Chondrocyte (in vitro differentiated cells): ENCODE data around the gene TNFRSF4. TPM values are rescaled to one million over a fixed set of nuclear protein-coding genes. Genes with fewer than 3 reads are reported as not detected.

Experiments used
- DNase-seq: peaks from one replicate; pipeline ENCODE4 v3.0.0; 2021; ENCODE audit warnings: mixed read lengths, low spot score
- H3K27ac Mint-ChIP-seq: one replicate; pipeline ENCODE4 v1.8.0; 2021; ENCODE audit warnings: mild to moderate bottlenecking, moderate library complexity, mixed read lengths; ENCODE audit not compliant: unreplicated experiment
- H3K27me3 Mint-ChIP-seq: 2 replicates; pipeline ENCODE4 v1.8.0; 2021; ENCODE audit warnings: low read depth, mixed read lengths
- H3K36me3 Mint-ChIP-seq: 2 replicates; pipeline ENCODE4 v1.8.0; 2021; ENCODE audit warnings: low read depth, mixed read lengths
- H3K4me1 Mint-ChIP-seq: 2 replicates; pipeline ENCODE4 v1.8.0; 2021; ENCODE audit warnings: low read depth, mild to moderate bottlenecking, mixed read lengths
- H3K4me3 Mint-ChIP-seq: one replicate; pipeline ENCODE4 v1.8.0; 2021; ENCODE audit warnings: mild to moderate bottlenecking, moderate library complexity, mixed read lengths; ENCODE audit not compliant: unreplicated experiment
- H3K9me3 Mint-ChIP-seq: 2 replicates; pipeline ENCODE4 v1.8.0; 2021; ENCODE audit warnings: low read depth, mixed read lengths
- long read RNA-seq: library from polyadenylated mRNA; stranded (forward); transcript quantifications from one replicate; pipeline ENCODE4 v2.0.0, GENCODE V29; 2021
- total RNA-seq: library from RNA; stranded (reverse); gene quantifications from 3 replicates; pipeline ENCODE4 v1.2.1, GENCODE V29; 2021
- TF ChIP-seq, protein P1 (sequence below): fragments of 200-600 bp; sonication (generic); IDR thresholded peaks from 2 replicates; pipeline ENCODE4 v1.5.0; 2021; ENCODE audit warnings: antibody characterized with exemption, mild to moderate bottlenecking, moderate library complexity

TNFRSF4 gene
- 0.24 to 0.59 TPM in 2 of 3 replicates, not detected in the other for total RNA-seq
- long read RNA-seq, result 0 reads

DNA sequence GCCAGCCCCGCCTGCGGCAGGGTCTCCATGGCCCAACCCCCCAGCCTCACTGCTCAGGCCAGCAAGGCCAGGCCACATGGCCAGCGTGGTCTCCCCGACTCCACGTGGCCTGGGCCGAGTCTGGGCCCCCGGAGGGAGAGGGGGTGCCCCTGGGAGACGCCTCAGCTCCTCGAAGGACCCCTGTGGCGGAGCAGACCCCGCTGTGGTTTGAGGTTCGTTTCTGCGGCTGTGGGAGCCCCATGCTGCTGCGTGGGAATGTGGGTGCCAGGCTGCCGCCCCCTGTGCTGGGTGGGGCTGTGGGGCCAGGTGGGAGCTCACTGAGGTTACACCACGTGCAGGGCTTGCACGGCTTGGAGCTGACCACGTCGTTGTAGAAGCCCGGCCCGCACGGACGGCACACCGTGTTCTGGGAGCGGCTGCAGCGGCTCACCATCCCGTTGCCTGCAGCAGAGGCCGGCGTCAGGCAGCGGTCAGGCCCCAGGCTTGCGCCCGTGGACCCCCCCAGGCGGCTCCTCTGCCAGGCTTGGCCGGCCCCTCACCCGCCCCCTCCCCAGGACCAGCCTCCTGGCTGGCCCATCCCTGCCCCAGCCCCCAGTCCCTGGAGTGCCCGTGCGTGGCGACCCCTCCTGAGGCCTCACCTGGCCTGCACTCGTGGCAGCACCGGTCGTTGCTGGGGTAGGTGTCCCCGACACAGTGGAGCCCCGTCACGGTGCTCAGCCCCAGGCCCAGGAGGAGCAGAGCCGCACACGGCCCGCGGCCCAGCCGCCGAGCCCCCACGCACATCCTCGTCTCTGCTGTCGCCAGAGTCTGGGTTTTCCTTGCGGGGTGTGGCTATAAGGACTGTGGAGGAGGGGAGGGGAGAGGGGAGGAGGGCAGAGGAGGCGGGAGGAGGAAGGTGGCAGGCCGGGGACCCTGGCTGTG, at the start of gene TNFRSF4:
Gene TNFRSF4, minus strand, starts transcription at position 809 of the 921 bp plus-strand sequence. Its CDS starts 26 bp downstream, at position 783.
- H3K4me1 Mint-ChIP-seq, result peaks cover 3% of the 10 kb centered on the region
- no peak within 1 kb of the TSS for H3K4me3 Mint-ChIP-seq
- H3K9me3 Mint-ChIP-seq, result no peaks in the 10 kb centered on the region
- H3K36me3 Mint-ChIP-seq, result peaks cover 5% of the 10 kb centered on the region
- TF ChIP-seq, protein P1, sequence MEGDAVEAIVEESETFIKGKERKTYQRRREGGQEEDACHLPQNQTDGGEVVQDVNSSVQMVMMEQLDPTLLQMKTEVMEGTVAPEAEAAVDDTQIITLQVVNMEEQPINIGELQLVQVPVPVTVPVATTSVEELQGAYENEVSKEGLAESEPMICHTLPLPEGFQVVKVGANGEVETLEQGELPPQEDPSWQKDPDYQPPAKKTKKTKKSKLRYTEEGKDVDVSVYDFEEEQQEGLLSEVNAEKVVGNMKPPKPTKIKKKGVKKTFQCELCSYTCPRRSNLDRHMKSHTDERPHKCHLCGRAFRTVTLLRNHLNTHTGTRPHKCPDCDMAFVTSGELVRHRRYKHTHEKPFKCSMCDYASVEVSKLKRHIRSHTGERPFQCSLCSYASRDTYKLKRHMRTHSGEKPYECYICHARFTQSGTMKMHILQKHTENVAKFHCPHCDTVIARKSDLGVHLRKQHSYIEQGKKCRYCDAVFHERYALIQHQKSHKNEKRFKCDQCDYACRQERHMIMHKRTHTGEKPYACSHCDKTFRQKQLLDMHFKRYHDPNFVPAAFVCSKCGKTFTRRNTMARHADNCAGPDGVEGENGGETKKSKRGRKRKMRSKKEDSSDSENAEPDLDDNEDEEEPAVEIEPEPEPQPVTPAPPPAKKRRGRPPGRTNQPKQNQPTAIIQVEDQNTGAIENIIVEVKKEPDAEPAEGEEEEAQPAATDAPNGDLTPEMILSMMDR, result no peak
- DNase-seq, result peak; percentile 93
- H3K27ac Mint-ChIP-seq, result no peak within 1 kb of the TSS
- H3K27me3 Mint-ChIP-seq, result no peaks in the 10 kb centered on the region

DNA sequence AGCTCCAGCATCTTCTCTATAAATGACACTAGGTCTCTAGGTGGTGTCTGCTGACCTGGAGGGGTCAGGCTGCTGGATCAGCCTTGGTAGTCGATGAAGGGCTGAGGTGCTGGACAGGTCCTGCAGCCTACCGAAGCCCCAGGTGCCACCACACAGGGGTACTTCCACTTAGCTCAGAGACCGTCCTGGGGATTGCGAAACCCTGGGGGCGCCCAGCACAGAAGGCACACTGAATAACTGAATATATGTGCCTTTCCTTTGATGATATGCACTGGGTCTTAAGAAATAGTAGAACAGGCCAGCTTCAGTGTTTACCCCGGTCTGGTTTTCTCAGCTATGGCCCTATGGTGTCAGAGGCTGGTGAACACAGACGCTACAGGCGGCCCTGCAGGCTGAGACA, 48.8 kb upstream of the TNFRSF4 start:
- no peak for DNase-seq
- H3K9me3 Mint-ChIP-seq, result no peaks in the 10 kb centered on the region
- H3K36me3 Mint-ChIP-seq, result peaks cover 25% of the 10 kb centered on the region
- H3K27me3 Mint-ChIP-seq, result no peaks in the 10 kb centered on the region
- H3K4me1 Mint-ChIP-seq, result peaks cover 29% of the 10 kb centered on the region
- TF ChIP-seq, protein P1, result no peak
- H3K4me3 Mint-ChIP-seq, result no peak overlapping the region
- no peak overlapping the region for H3K27ac Mint-ChIP-seq

DNA sequence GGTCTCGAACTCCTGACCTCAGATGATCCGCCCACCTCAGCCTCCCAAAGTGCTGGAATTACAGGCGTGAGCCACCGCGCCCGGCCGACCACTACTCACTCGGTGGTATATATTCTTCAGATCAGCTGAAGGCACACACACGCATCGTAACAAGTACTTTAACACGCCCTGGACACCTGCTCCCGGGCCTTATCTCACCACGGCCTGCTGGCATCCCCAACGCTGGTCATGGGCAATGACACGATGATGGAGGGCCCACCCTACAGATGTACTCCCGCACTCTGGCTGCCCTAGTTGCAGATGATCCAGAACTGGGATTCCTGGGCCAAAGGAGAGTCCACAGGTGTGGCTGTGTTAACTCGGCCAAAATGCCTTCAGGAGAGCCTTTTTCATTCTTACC, 48.1 kb upstream of the TNFRSF4 start:
- no peaks in the 10 kb centered on the region for H3K27me3 Mint-ChIP-seq
- H3K27ac Mint-ChIP-seq, result no peak overlapping the region
- H3K4me1 Mint-ChIP-seq, result peaks cover 29% of the 10 kb centered on the region
- H3K36me3 Mint-ChIP-seq, result peaks cover 26% of the 10 kb centered on the region
- no peak for DNase-seq
- no peaks in the 10 kb centered on the region for H3K9me3 Mint-ChIP-seq
- H3K4me3 Mint-ChIP-seq, result no peak overlapping the region
- TF ChIP-seq, protein P1, result no peak

DNA sequence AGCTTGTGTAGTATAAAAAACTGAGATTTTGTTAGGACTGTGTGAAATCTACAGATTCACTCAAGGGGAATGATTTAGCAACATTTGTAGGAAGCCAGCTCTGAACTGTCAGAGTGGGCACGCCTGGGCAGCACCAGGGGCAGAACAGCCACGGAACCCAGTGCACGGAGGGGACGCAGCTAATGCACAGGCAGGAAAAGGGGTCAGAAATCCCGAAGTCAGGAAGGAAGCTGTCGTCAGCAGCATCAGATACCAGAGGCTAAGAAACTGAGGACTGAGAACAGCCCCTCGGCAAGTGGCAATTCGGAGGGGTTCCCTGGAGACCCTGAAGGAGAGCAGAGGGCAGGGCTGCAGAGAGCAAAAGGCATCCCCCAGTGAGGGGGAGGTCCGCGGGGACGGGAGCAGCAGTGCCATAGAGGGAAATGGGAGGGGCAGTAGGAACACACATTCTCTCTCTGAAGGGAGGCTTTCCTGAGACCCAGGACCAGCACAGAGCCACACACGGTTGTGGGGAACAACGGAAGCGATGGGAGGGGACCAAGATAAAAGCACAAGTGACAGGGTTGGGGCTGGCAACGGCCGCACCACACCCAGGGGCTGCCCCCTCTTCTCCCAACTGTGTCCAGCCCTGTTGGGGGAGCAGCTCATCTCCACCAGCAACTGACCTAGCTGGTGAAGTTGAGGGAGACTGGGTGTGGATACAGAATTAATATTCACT, 47.0 kb upstream of the TNFRSF4 start:
- TF ChIP-seq, protein P1, result no peak
- no peak overlapping the region for H3K27ac Mint-ChIP-seq
- H3K27me3 Mint-ChIP-seq, result no peaks in the 10 kb centered on the region
- DNase-seq, result no peak
- H3K9me3 Mint-ChIP-seq, result no peaks in the 10 kb centered on the region
- peaks cover 29% of the 10 kb centered on the region for H3K36me3 Mint-ChIP-seq
- H3K4me1 Mint-ChIP-seq, result peaks cover 26% of the 10 kb centered on the region
- H3K4me3 Mint-ChIP-seq, result no peak overlapping the region

DNA sequence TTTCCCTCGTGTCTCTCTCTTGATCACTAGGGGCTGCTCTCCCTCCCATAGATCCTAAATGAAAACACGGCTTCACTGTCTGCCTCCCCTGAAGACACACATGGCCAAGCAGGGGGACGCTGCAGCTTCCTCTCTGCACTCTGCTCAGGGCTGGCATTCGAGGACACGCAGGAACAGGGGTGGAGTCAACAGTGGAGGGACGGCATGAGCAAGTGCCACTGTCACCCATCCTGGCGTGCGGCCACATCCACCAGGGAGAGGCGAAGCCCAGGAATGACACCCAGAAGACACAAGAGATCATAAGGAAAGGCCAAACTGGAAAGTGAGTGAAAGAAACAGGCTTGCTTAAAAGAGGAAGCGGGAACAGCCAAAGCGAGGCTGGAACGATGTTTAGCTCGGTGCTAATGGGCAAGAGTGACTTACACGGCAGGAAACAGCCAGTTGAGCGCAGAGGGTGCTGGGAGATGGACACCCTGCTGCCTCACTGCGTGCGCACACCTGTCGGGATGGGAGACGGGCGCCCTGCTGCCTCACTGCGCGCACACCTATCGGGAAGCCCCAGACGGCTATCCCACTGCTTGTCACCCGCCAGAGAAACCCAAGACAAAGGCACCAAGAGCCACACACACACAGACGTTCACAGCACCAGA, 46.1 kb upstream of the TNFRSF4 start:
- Mint-ChIP-seq H3K36me3 (peaks cover 27% of the 10 kb centered on the region), H3K27me3 (no peaks in the 10 kb centered on the region), H3K4me1 (peaks cover 17% of the 10 kb centered on the region), H3K9me3 (no peaks in the 10 kb centered on the region), H3K4me3 (no peak overlapping the region), H3K27ac (no peak overlapping the region)
- no peak for DNase-seq
- TF ChIP-seq, protein P1, result no peak
